NCI-H510A (cell line): ENCODE results near the gene UACA.

ENCODE experiments used
- DNase-seq: peaks from one replicate; lab custom pipeline; 2025; lab: John Stamatoyannopoulos, UW

The UACA gene

DNA sequence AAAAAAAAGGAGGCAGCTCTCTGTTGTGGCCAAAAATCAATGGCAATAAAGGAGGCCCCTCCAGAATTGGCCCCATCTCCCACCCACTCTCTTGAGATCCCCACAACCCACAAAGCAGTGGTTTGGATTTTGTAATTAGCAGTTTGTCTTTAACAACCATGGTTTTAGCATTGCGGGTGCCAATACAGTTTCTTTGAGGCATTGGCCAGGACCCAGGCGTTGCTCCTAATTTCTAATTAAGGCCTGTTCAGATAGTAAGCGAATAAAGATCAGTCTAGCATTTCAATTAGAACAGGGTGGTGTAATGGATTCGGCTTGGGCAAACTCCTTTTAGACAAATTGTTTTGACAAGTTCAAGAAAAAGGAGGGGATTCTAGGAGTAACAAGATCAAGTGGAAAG, 23.6 kb upstream of the UACA start:
- DNase-seq = no peak

DNA sequence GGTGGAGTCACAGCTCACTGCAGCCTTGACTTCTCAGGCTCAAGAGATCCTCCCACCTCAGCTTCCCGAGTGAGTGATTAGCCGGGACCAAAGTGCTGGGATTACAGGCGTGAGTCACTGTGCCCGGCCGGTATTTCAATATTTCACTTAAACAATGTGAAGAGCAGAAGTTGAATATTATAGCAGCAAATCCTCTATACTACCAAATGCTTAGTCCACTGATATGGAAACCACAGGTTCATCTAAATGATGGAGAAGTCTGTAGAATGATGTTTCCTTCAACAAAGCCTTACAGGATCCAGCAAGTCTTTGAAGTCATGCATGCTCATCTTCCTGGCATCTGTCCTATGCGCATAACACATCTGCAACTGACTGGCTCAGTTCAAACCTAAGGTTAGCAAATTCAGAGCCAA, 20.3 kb upstream of the UACA start:
- no peak for DNase-seq

GRCh38 chr15:70783041-70783440, 19.7 kb upstream of the UACA start:
- DNase-seq = no peak

DNA sequence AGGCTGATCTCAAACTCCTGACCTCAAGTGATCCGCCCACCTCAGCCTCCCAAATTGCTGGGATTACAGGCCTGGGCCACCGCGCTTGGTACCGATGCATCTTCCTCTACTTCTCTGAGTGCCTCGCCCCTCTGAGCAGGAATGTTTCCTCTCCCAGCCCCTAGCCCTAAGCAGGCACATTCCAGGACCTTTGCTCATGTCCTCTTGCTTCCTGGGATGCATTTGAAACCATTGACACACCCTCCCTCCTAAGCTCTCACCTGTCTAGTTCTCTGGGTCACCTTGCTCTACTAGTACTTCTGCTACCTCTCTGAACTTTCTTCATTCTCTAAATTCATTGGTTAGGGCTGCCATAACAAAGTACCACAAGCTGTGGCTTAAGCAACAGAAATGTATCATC, 17.9 kb upstream of the UACA start:
- no peak for DNase-seq

DNA sequence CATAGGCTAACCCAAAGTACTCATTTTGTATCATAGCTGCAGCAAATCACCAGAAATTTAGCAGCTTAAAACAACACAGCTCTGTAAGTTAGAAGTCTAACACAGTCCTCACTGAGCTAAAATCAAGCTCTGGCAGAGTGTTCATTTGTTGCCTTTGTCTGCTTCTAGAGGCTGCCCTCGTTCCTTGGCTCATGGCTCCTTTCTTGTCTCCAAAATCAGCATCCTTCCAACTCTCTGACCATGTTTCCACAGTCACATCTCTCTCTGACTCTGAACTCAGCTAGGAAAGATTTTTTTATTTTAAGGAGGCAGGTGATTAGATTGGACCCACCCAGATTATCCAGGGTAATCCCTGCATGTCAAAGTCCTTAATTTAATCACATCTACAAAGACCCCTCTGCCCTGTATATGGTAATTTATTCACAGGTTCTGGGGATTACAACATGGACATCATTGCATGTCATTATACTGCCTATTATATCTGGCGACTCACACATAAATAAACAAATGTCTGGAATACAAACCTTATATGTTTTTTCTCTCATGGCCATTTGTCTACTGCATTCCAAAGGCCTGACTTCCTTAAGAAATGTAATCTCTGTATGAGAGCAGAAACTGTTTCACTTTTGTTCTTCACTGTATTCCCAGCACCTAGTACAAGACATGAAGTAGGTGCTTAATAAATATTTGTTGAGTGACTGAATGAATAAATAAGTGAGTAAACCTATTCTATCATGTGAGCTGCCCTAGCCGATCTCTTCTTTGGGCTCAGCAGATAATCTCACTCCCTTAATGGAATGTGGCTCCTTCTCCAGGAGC, 15.1 kb upstream of the UACA start:
- DNase-seq = no peak

DNA sequence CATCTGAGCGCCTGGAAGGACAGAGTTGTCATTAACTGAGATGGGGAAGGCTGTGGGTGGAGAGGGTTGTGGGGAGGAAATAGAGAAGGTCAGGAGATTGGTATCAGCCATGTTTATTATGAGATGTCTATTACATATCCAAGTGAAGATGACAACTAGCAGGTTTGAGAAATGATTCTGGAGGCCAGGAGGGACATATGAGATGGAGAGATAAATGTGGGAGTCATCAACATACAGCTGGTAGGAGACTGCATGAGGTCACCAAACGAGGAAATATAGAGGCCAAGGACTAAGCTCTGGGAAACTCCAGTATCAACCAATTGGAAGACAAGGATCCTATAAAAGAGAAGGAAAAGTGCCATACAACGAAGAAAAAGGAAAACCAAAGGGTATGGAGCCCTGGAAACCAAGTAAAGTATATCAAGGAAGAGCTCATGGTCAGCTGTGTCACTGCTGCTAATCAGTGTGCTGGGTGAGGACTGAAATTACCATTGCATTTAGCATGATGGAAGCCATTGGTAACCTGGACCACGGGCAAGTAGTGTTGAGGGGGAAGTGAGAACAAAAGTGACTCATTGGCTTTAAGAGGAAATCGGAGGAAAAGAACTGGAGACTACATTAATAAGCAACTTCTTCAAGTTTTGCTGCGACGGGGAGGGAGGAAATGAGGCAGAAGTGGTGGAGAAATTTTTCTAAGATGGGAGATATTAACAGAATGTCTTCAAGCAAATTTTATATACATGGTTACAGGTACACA, 14.0 kb upstream of the UACA start:
- DNase-seq = no peak

- DNase-seq = no peak
Measured at GRCh38 chr15:70775160-70775559, 11.8 kb upstream of the UACA start.

GRCh38 chr15:70772402-70772801, 9.0 kb upstream of the UACA start:
- DNase-seq = no peak

GRCh38 chr15:70770863-70771262, 7.5 kb upstream of the UACA start:
- DNase-seq = no peak

GRCh38 chr15:70768257-70768883, 5.0 kb upstream of the UACA start:
- DNase-seq = no peak

- DNase-seq = no peak
Measured at GRCh38 chr15:70767667-70768066, 4.3 kb upstream of the UACA start.

DNA sequence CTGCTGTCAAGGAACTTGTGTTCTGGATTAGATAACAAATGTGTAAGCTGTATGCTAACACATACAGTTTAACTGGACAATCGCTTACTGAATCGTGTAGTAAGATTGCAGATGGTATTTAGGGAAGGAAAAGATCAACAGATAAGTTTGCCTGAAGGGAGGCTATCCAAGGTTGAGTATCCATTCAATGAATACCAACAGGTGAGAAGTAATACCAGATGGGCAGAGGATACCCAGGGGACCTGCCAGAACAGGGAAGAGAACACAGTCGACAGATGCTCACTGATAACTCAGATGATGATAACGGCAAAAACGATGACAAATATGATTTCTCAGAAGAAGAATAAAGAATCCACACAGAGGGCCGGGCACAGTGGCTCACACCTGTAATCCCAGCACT, 3.2 kb upstream of the UACA start:
- no peak for DNase-seq

- DNase-seq = no peak
Measured at GRCh38 chr15:70765504-70766281, 2.3 kb upstream of the UACA start.

- no peak for DNase-seq
Measured at GRCh38 chr15:70763950-70764730, 782 bp upstream of the UACA start.

DNA sequence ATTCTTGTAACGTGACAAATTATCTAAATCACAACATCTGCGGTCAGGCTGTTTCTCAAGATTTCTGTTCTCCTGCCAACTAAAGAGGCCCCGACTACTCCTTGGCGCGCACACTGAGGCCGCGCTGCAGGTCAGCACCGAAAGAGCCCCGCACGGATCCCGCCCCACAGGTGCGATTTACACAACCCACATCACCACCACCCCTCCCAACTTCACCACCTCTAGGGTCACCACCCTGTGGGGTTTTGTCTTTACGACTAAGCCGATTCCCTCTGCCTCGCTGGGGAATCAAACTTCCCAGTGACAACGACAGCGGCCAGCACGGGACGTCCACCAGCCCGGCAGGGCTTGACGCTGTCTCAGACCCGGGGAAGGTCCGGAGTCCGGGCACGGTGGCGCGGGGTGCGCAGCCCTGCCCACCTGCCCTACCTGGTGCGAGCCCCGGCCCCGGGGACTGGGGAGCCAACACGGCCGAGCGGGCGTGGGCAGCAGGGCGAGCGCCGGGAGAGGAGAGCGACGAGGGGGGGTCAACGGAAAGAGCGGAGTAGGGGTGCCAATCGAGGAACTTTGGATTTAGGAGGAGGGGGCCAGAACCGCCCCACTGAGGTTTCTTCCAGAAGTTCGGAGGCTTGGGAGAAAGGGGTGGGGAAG, 764 bp downstream of the UACA start:
- no peak for DNase-seq

- no peak for DNase-seq
Measured at GRCh38 chr15:70761931-70762468, 1.4 kb downstream of the UACA start.

DNA sequence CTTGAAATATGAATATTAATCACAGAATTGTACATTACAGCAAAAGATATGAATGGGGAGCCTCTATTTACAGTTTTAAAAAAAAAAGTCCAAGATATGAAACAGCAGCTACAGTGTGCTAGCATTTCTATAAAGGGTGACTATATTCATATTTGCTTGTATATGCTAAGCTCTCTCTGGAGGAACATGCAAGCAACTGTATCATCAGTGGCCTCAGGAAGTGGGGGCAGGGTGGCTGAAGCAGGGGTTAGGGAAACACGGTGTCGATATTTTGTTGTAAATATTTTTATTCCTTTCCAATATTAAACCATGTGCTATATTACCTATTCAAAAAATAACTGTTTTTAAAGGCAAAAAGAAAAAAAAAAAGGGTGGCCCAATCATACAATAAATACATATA, 2.3 kb downstream of the UACA start:
- DNase-seq = no peak

DNA sequence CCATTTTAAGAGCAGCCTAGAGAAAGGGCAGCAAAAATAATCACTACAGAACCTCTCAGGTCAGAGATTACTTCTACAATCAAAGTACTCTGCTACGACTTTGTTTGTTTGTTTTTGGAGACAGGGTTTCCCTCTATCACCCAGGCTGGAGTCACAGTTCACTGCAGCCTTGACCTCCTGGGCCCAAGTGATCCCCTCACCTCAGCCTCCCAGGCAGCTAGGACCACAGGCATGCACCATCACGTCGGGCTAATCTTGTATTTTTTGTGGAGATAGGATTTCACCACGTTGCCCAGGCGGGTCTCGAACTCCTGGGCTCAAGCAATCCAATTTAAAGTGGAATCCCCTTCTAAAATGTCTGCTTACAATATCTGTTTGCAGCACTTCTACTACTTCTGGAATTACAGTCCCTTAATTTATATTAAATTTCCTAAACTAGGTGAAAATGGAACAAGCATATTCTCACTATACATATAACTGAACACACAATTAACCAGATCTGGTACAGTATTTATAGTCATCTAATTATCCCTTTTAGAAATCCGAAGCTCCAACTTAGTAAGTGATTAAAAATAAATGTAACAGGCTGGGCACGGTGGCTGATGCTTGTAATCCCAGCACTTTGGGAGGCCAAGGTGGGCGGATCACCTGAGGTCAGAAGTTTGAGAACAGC, 4.4 kb downstream of the UACA start:
- DNase-seq = no peak

DNA sequence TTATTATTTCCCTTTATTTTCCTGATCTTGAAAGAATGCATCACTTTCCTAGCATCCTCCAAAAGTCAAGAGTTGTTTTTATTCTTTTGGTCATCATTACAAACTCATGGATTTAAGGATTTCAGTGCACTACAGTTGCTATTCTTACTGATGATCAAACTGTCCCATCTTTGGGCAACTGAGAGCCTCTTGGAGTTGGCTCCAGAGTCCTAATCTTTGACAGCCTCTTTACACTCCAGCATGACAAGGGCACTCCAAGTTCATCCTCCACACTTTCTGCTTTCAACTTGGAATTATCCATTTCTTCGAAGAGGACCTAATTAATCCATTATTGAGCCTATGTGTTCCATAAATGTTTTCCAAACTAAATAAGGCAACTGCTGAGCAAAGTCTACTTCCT, 5.7 kb downstream of the UACA start:
- DNase-seq = no peak

DNA sequence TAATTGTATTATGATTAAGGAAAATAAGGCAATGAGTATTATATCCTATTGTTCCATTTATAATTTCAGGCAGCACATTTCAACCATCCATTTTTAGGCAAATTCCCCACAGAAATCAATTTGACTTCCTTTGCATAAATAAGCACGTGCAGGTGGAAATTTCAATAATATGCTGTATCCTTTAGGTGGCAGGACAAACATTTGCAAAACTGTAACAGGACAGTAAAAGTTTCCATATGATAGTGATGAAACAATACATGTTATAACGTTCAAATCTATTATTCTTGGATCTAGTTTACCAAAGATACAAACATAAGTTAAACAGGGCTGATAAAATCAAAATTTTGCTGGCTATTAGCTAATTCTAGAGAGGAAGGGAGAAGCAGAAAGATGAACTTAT, 8.5 kb downstream of the UACA start:
- DNase-seq = no peak
